Measurements from ENCODE around the gene LY9. TPM values are rescaled to one million over a fixed set of nuclear protein-coding genes. Genes with fewer than 3 reads are reported as not detected.

LY9 gene
- total RNA-seq, 2 donors from 2014 or later, result not detected

GRCh38 chr1:160774886-160775719 lies 20.9 kb upstream of the LY9 start:
- DNase-seq, result no peak
- 58 to 66% methylated on average over 2 of the region's 2 CpGs for WGBS, 2 experiments (ENCODE audit: insufficient coverage in 1 of 2, insufficient read length in 1 of 2)
- Histone ChIP-seq H3K9ac (ENCODE audit: extremely low read depth, low read length, poor library complexity, severe bottlenecking) (no peak overlapping the region), H3K27me3 (ENCODE audit: control insufficient read depth, insufficient read depth, low read length, poor library complexity, severe bottlenecking) (no peaks in the 10 kb centered on the region), H3K4me1 (ENCODE audit: control insufficient read depth, insufficient read depth, low read length) (no peaks in the 10 kb centered on the region), H3K4me3 (ENCODE audit: low read length) (no peak overlapping the region), H3K27ac (ENCODE audit: low read depth, low read length) (no peak overlapping the region), H3K9me3 (ENCODE audit: control insufficient read depth, low read length) (peaks cover 14% of the 10 kb centered on the region), H3K36me3 (ENCODE audit: control insufficient read depth, insufficient read depth, low read length) (no peaks in the 10 kb centered on the region)
- H3K4me3 Mint-ChIP-seq, result no peak overlapping the region
- H3K4me1 Mint-ChIP-seq, result peaks cover 22% of the 10 kb centered on the region
- no peak overlapping the region for H3K27ac Mint-ChIP-seq
- no peaks in the 10 kb centered on the region for H3K27me3 Mint-ChIP-seq (ENCODE audit: insufficient read depth)
- peaks cover 6% of the 10 kb centered on the region for H3K9me3 Mint-ChIP-seq
- TF ChIP-seq, protein P1, sequence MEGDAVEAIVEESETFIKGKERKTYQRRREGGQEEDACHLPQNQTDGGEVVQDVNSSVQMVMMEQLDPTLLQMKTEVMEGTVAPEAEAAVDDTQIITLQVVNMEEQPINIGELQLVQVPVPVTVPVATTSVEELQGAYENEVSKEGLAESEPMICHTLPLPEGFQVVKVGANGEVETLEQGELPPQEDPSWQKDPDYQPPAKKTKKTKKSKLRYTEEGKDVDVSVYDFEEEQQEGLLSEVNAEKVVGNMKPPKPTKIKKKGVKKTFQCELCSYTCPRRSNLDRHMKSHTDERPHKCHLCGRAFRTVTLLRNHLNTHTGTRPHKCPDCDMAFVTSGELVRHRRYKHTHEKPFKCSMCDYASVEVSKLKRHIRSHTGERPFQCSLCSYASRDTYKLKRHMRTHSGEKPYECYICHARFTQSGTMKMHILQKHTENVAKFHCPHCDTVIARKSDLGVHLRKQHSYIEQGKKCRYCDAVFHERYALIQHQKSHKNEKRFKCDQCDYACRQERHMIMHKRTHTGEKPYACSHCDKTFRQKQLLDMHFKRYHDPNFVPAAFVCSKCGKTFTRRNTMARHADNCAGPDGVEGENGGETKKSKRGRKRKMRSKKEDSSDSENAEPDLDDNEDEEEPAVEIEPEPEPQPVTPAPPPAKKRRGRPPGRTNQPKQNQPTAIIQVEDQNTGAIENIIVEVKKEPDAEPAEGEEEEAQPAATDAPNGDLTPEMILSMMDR (conservative IDR thresholded peaks at IDR 0.05), result no peak
- no peaks in the 10 kb centered on the region for H3K36me3 Mint-ChIP-seq (ENCODE audit: low read depth)

GRCh38 chr1:160776178-160776577 lies 19.8 kb upstream of the LY9 start:
- 88 to 94% methylated on average over 1 of the region's 1 CpG for WGBS, 2 experiments (ENCODE audit: insufficient coverage in 1 of 2, insufficient read length in 1 of 2)
- Histone ChIP-seq H3K27ac (ENCODE audit: low read depth, low read length) (no peak overlapping the region), H3K4me1 (ENCODE audit: control insufficient read depth, insufficient read depth, low read length) (no peaks in the 10 kb centered on the region), H3K27me3 (ENCODE audit: control insufficient read depth, insufficient read depth, low read length, poor library complexity, severe bottlenecking) (no peaks in the 10 kb centered on the region), H3K4me3 (ENCODE audit: low read length) (no peak overlapping the region), H3K9me3 (ENCODE audit: control insufficient read depth, low read length) (peaks cover 14% of the 10 kb centered on the region), H3K36me3 (ENCODE audit: control insufficient read depth, insufficient read depth, low read length) (no peaks in the 10 kb centered on the region), H3K9ac (ENCODE audit: extremely low read depth, low read length, poor library complexity, severe bottlenecking) (no peak overlapping the region)
- Mint-ChIP-seq H3K27me3 (ENCODE audit: insufficient read depth) (no peaks in the 10 kb centered on the region), H3K4me1 (peaks cover 21% of the 10 kb centered on the region), H3K27ac (no peak overlapping the region), H3K36me3 (ENCODE audit: low read depth) (no peaks in the 10 kb centered on the region), H3K9me3 (peaks cover 6% of the 10 kb centered on the region), H3K4me3 (no peak overlapping the region)
- no peak for DNase-seq
- TF ChIP-seq, protein P1 (conservative IDR thresholded peaks at IDR 0.05), result no peak

DNA sequence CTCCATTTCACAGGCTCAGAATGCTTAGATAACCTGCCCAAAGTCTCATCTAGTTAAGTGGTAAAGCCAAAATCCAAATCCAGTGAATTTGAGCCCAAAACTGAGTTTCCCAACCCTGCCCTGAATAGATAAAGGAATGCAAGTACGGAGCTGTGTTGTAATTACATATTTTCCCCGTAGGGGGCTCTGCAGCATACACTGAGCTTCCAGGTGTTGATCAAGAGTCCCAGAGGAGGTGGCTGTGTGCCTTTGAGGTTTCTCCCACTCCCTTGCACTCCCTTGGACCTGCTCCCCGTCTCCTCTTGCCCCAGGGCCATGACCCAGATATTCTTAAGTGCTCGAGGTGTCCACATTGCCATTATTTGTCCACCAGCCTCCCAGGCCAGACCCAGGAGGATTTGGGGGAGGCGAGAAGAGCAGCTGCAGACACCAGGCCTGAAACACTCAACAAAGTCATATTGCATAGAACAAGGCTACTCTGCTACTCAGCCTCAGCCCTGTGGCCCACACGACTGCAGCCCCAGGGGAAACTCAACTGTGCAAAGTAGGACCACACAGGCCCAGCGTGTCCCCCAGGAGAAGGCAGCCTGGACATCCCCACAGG lies 18.4 kb upstream of the LY9 start:
- DNase-seq, result peak; percentile 86

More for the DNA sequence above, 18.4 kb upstream of the LY9 start:
- Histone ChIP-seq H3K9ac (ENCODE audit: extremely low read depth, low read length, poor library complexity, severe bottlenecking) (no peak overlapping the region), H3K4me1 (ENCODE audit: control insufficient read depth, insufficient read depth, low read length) (no peaks in the 10 kb centered on the region), H3K9me3 (ENCODE audit: control insufficient read depth, low read length) (peaks cover 1% of the 10 kb centered on the region), H3K27me3 (ENCODE audit: control insufficient read depth, insufficient read depth, low read length, poor library complexity, severe bottlenecking) (no peaks in the 10 kb centered on the region), H3K27ac (ENCODE audit: low read depth, low read length) (no peak overlapping the region), H3K4me3 (ENCODE audit: low read length) (no peak overlapping the region), H3K36me3 (ENCODE audit: control insufficient read depth, insufficient read depth, low read length) (no peaks in the 10 kb centered on the region)
- H3K36me3 Mint-ChIP-seq (ENCODE audit: low read depth), result no peaks in the 10 kb centered on the region
- peak overlapping the region; percentile 63 for H3K27ac Mint-ChIP-seq
- TF ChIP-seq, protein P1 (conservative IDR thresholded peaks at IDR 0.05), result peak; percentile 83
- peaks cover 10% of the 10 kb centered on the region for H3K9me3 Mint-ChIP-seq
- 70% methylated on average over 2 to 7 of the region's 7 CpGs for WGBS, 2 experiments (ENCODE audit: insufficient coverage in 1 of 2, insufficient read length in 1 of 2)
- no peak overlapping the region for H3K4me3 Mint-ChIP-seq
- peaks cover 21% of the 10 kb centered on the region for H3K4me1 Mint-ChIP-seq
- H3K27me3 Mint-ChIP-seq (ENCODE audit: insufficient read depth), result no peaks in the 10 kb centered on the region

All from endodermal cell (in vitro differentiated cells).